Activated B cell treated with CpG ODN at 0.5 μM for 24 hours (primary cell): ENCODE measurements around the gene LCORL. TPM values are rescaled to one million over a fixed set of nuclear protein-coding genes. Genes with fewer than 3 reads are reported as not detected.

Experiments
- ATAC-seq: fragments of 200-7000 bp; cut with Tn5 transposase; one replicate; pipeline ENCODE4 v1.10.0; 2021; ENCODE audit warnings: low read depth, mild to moderate bottlenecking, moderate library complexity
- CTCF ChIA-PET: fragments of 350-600 bp; sonication (Branson Sonifier 250); formaldehyde crosslinking; loops from one replicate; lab custom pipeline; 2021; ENCODE audit warnings: antibody characterized with exemption; lab: Charles Lee
- POLR2A ChIA-PET: fragments of 350-600 bp; sonication (Branson Sonifier 250); formaldehyde crosslinking; loops from one replicate; lab custom pipeline; 2021; ENCODE audit warnings: antibody characterized with exemption; lab: Charles Lee
- DNase-seq: peaks from one replicate; pipeline ENCODE4 v3.0.0; 2022
- H3K27ac Mint-ChIP-seq: one replicate; pipeline ENCODE4 v1.8.0; 2020; ENCODE audit warnings: mixed read lengths
- H3K27me3 Mint-ChIP-seq: one replicate; pipeline ENCODE4 v1.8.0; 2021; ENCODE audit warnings: mixed read lengths
- H3K36me3 Mint-ChIP-seq: one replicate; pipeline ENCODE4 v1.8.0; 2021; ENCODE audit warnings: low read depth, mixed read lengths
- H3K4me1 Mint-ChIP-seq: one replicate; pipeline ENCODE4 v1.8.0; 2021; ENCODE audit warnings: mixed read lengths
- H3K4me3 Mint-ChIP-seq: one replicate; pipeline ENCODE4 v1.8.0; 2020; ENCODE audit warnings: mild to moderate bottlenecking, mixed read lengths
- H3K9me3 Mint-ChIP-seq: one replicate; pipeline ENCODE4 v1.8.0; 2020; ENCODE audit warnings: mixed read lengths
- CTCF ChIP-seq: fragments of 200-600 bp; IDR thresholded peaks from one replicate; pipeline ENCODE4 v1.8.0; 2022; ENCODE audit warnings: antibody characterized with exemption, mild to moderate bottlenecking
- intact Hi-C: fragments of 100-400 bp; cut with micrococcal nuclease; formaldehyde crosslinking; loops from one replicate; pipeline ENCODE4 v1.15.1; 2024
- total RNA-seq: library from RNA; stranded (reverse); gene quantifications from 2 replicates; pipeline ENCODE4 v1.2.3, GENCODE V29; 2022

The LCORL gene
- total RNA-seq, 1 donor from 2014 or later, result 12.6 TPM

GRCh38 chr4:17797808-17798207 lies 223.7 kb downstream of the LCORL start:
- no peak for ATAC-seq
- H3K27me3 Mint-ChIP-seq, result no peaks in the 10 kb centered on the region
- DNase-seq, result no peak
- no peak overlapping the region for H3K4me3 Mint-ChIP-seq
- H3K9me3 Mint-ChIP-seq, result no peaks in the 10 kb centered on the region
- peaks cover 55% of the 10 kb centered on the region for H3K36me3 Mint-ChIP-seq
- no peak for TF ChIP-seq CTCF
- no peak overlapping the region for H3K27ac Mint-ChIP-seq
- ChIA-PET CTCF (interaction anchor here (1.4 kb wide), 1 partner anchor 11 kb away, joined by 6 read pairs; no protein-coding TSS in a partner anchor), POLR2A (interaction anchor here (0.8 kb wide), 1 partner anchor 12 kb away, joined by 3 read pairs; the partner anchor contains the start of genes DCAF16 and NCAPG)
- intact Hi-C loops, result no loop called here
- peaks cover 2% of the 10 kb centered on the region for H3K4me1 Mint-ChIP-seq

DNA sequence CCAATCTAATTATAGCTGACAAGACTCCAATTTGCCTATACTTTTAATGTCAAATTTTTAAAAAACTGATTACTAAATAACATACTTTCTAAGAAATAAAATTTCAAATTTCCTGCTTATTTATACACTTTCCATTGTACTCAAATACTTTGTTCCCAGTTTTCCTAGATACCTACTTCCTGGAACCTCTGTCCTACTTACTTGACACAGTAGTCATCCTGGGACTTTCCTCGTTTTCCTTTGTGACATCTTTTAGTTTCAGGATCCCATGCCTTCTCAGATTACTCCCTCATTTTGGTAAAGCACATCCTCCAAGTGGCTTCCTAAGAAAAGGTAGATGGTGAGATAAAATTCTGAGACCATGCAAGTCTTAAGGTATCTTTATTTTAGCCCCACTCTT lies 226.8 kb downstream of the LCORL start:
- DNase-seq (no peak), ATAC-seq (no peak)
- no peaks in the 10 kb centered on the region for H3K4me1 Mint-ChIP-seq
- H3K36me3 Mint-ChIP-seq, result peaks cover 47% of the 10 kb centered on the region
- H3K27me3 Mint-ChIP-seq, result no peaks in the 10 kb centered on the region
- no peak for TF ChIP-seq CTCF
- intact Hi-C loops, result no loop called here
- H3K27ac Mint-ChIP-seq, result no peak overlapping the region
- CTCF ChIA-PET, result no interaction called here
- no peaks in the 10 kb centered on the region for H3K9me3 Mint-ChIP-seq
- no peak overlapping the region for H3K4me3 Mint-ChIP-seq
- POLR2A ChIA-PET, result no interaction called here

Other genes with a start within 250 kb of the LCORL start
- 0.02 and 0.05 TPM in 2 replicates for gene FAM184B, start 240.1 kb downstream of the LCORL start, total RNA-seq
- 42.9 and 57.2 TPM in 2 replicates for gene DCAF16, start 211.0 kb downstream of the LCORL start, total RNA-seq
- gene NCAPG, start 210.8 kb downstream of the LCORL start, total RNA-seq, result 1.1 and 1.5 TPM in 2 replicates